CD14-positive monocyte (primary cell): ENCODE results near the gene SRF. TPM values are rescaled to one million over a fixed set of nuclear protein-coding genes. Genes with fewer than 3 reads are reported as not detected.
"Not testable (repeated sequence)": the region's sequence is repeated elsewhere in the genome, so short reads cannot be mapped to it uniquely, and the experiment has no call there.

Source experiments
- DNase-seq, 3 donors: peaks; one replicate each; pipeline ENCODE4 v3.0.0-alpha.2; 2011 to 2022
- H2AFZ ChIP-seq: 2 replicates; pipeline ENCODE4 v1.6.0; 2012; ENCODE audit warnings: mild to moderate bottlenecking, low read depth, low read length, inconsistent platforms; ENCODE audit not compliant: insufficient read depth, poor library complexity, severe bottlenecking
- H3K27ac ChIP-seq, 2 donors: 1 replicate in 1 of 2; 2 replicates in 1 of 2; pipeline ENCODE4 v1.5.1; 2012 to 2013; ENCODE audit warnings: low read length in 2 of 2, control low read depth in 1 of 2, inconsistent platforms in 1 of 2, low read depth in 1 of 2, mild to moderate bottlenecking in 1 of 2
- H3K27me3 ChIP-seq, 2 donors: one replicate each; pipeline versions ENCODE4 v1.6.0 to v1.6.1; 2011 to 2013; ENCODE audit warnings: low read length in 2 of 2; ENCODE audit not compliant: control insufficient read depth in 2 of 2, insufficient read depth in 2 of 2
- H3K36me3 ChIP-seq, 2 donors: replicated peaks in 1 of 2; 1 replicate in 1 of 2; 2 replicates in 1 of 2; pipeline versions ENCODE4 v1.5.1 to v1.6.1; 2012 to 2013; ENCODE audit warnings: low read length in 2 of 2, control low read depth in 1 of 2, inconsistent platforms in 1 of 2, mild to moderate bottlenecking in 1 of 2; ENCODE audit not compliant: insufficient read depth in 2 of 2, control insufficient read depth in 1 of 2
- H3K4me1 ChIP-seq, 2 donors: 1 replicate in 1 of 2; 2 replicates in 1 of 2; pipeline versions ENCODE4 v1.5.1 to v1.6.1; 2012 to 2013; ENCODE audit warnings: low read length in 2 of 2, control low read depth in 1 of 2, inconsistent platforms in 1 of 2, mild to moderate bottlenecking in 1 of 2, moderate library complexity in 1 of 2; ENCODE audit not compliant: insufficient read depth in 2 of 2, control insufficient read depth in 1 of 2
- H3K4me2 ChIP-seq: replicated peaks from 2 replicates; pipeline ENCODE3; 2012; ENCODE audit warnings: low read length, moderate library complexity, mild to moderate bottlenecking; ENCODE audit not compliant: poor library complexity, severe bottlenecking; ENCODE audit errors: extremely low read depth
- H3K4me3 ChIP-seq, 3 experiments: fragments of 200-600 bp in 1 of 3; sonication (generic) in 1 of 3; replicated peaks in 1 of 3; 1 replicate in 2 of 3; 2 replicates in 1 of 3; pipeline ENCODE4 v1.5.1; 2011 to 2013; ENCODE audit warnings: low read length in 3 of 3, mild to moderate bottlenecking in 3 of 3, control low read depth in 2 of 3, low read depth in 2 of 3, inconsistent platforms in 1 of 3, moderate library complexity in 1 of 3
- H3K79me2 ChIP-seq: 2 replicates; pipeline ENCODE4 v1.6.0; 2012; ENCODE audit warnings: mild to moderate bottlenecking, control low read depth, inconsistent platforms, low read length, moderate library complexity; ENCODE audit not compliant: insufficient read depth
- H3K9ac ChIP-seq: 2 replicates; pipeline ENCODE4 v1.6.0; 2017; ENCODE audit warnings: low read length, mild to moderate bottlenecking; ENCODE audit not compliant: insufficient read depth, poor library complexity, severe bottlenecking
- H3K9me3 ChIP-seq, 2 donors: replicated peaks in 1 of 2; 1 replicate in 1 of 2; 2 replicates in 1 of 2; pipeline versions ENCODE4 v1.5.1 to v1.6.1; 2012 to 2013; ENCODE audit warnings: low read length in 2 of 2, control low read depth in 1 of 2; ENCODE audit not compliant: control insufficient read depth in 1 of 2, insufficient read depth in 1 of 2
- H4K20me1 ChIP-seq: 2 replicates; pipeline ENCODE4 v1.6.0; 2012; ENCODE audit warnings: mild to moderate bottlenecking, low read length, control low read depth, moderate library complexity; ENCODE audit not compliant: insufficient read depth
- H3K27ac Mint-ChIP-seq, 7 donors: one replicate each; pipeline ENCODE4 v1.8.0; 2020; ENCODE audit warnings: mild to moderate bottlenecking in 7 of 7, mixed read lengths in 7 of 7, moderate library complexity in 6 of 7, inconsistent platforms in 2 of 7
- H3K27me3 Mint-ChIP-seq, 3 donors: one replicate each; pipeline ENCODE4 v1.8.0; 2021 to 2022; ENCODE audit warnings: low read depth in 3 of 3, mild to moderate bottlenecking in 3 of 3, mixed read lengths in 3 of 3, moderate library complexity in 3 of 3, inconsistent platforms in 1 of 3
- H3K36me3 Mint-ChIP-seq, 2 donors: one replicate each; pipeline ENCODE4 v1.8.0; 2020; ENCODE audit warnings: mixed read lengths in 2 of 2, inconsistent platforms in 1 of 2, mild to moderate bottlenecking in 1 of 2
- H3K4me1 Mint-ChIP-seq: one replicate; pipeline ENCODE4 v1.8.0; 2020; ENCODE audit warnings: mild to moderate bottlenecking, mixed read lengths
- H3K4me3 Mint-ChIP-seq, 2 donors: one replicate each; pipeline ENCODE4 v1.8.0; 2020; ENCODE audit warnings: mild to moderate bottlenecking in 2 of 2, mixed read lengths in 2 of 2, moderate library complexity in 1 of 2
- H3K9me3 Mint-ChIP-seq, 7 donors: one replicate each; pipeline ENCODE4 v1.8.0; 2020 to 2022; ENCODE audit warnings: mixed read lengths in 7 of 7, mild to moderate bottlenecking in 6 of 7, moderate library complexity in 6 of 7, inconsistent platforms in 2 of 7
- CTCF ChIP-seq: fragments of 200-600 bp; IDR thresholded peaks from one replicate; pipeline ENCODE4 v1.8.0; 2022; ENCODE audit warnings: antibody characterized with exemption, mild to moderate bottlenecking
- WGBS: methylation state at CpG from one replicate; pipeline ENCODE4 v1.1.5; 2013; ENCODE audit warnings: missing lambda C conversion rate; ENCODE audit not compliant: insufficient coverage; 5-methylcytosine and 5-hydroxymethylcytosine counted together
- intact Hi-C, 2 donors: fragments of 100-400 bp; cut with micrococcal nuclease; formaldehyde crosslinking; loops; one replicate each; pipeline versions ENCODE4 v1.15.0 to v1.15.1; 2023
- polyA plus RNA-seq, 3 donors: library from polyadenylated mRNA; depleted of rRNA in 1 of 3; unstranded in 2 of 3; stranded (reverse) in 1 of 3; fragments of 300-500 nt in 2 of 3; fragments of >200 nt in 1 of 3; fragmentation: Illumina TruSeq in 2 of 3; gene quantifications; 1 replicate in 2 of 3; 2 replicates in 1 of 3; pipeline ENCODE4 v1.2.3, GENCODE V29; 2012 to 2021

SRF gene
- polyA plus RNA-seq, 3 donors, result 3.6 to 26.9 (median 3.8) TPM

DNA sequence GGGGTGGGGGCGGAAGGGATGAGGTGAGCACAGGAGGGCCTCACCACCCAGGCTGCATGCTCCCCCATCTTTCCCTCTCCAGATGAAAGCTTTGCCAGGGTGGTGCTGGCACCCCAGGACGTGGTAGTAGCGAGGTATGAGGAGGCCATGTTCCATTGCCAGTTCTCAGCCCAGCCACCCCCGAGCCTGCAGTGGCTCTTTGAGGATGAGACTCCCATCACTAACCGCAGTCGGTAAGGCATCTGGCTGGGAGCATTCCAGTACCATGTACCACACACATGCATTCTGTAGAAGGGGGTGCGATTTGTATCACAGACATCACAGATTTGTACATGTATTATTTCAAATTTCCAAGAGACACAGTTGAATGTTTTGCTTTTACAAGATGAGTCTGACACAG lies 40.6 kb upstream of the SRF start:
- Histone ChIP-seq H3K36me3 (no peaks in the 10 kb centered on the region), H3K4me1 (no peaks in the 10 kb centered on the region), H4K20me1 (no peaks in the 10 kb centered on the region), H3K9me3 (no peaks in the 10 kb centered on the region), H3K4me3 (no peak overlapping the region), H3K79me2 (no peaks in the 10 kb centered on the region), H3K27ac (no peak overlapping the region), H2AFZ (no peak overlapping the region), H3K27me3 (no peaks in the 10 kb centered on the region), H3K4me2 (no peak overlapping the region), H3K9ac (no peak overlapping the region)
- intact Hi-C loops, result no loop called here
- Mint-ChIP-seq H3K4me1 (no peaks in the 10 kb centered on the region), H3K36me3 (no peaks in the 10 kb centered on the region), H3K9me3 (no peaks in the 10 kb centered on the region), H3K4me3 (no peak overlapping the region), H3K27ac (no peak overlapping the region), H3K27me3 (no peaks in the 10 kb centered on the region)
- no peak for DNase-seq
- WGBS, result 100% methylated on average over 3 of the region's 7 CpGs
- no peak for TF ChIP-seq CTCF

DNA sequence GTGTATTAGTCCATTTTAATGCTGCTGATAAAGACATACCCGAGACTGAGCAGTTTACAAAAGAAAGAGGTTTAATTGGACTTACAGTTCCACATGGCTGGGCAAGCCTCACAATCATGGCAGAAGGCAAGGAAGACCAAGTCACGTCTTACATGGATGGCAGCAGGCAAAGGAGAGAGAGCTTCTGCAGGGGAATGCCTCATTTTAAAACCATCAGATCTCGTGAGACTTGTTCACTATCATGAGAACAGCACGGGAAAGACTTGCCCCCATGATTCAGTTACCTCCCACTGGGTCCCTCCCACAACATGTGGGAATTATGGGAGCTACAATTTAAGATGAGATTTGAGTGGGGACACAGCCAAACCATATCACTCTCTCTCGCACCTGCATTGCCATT lies 39.7 kb upstream of the SRF start:
- H3K4me3 Mint-ChIP-seq, intact Hi-C loops: not testable (repeated sequence)

More for the DNA sequence above, 39.7 kb upstream of the SRF start:
- not testable (repeated sequence) for H3K27me3 Mint-ChIP-seq, H3K9ac ChIP-seq, H3K27ac ChIP-seq, H3K27ac Mint-ChIP-seq, H3K4me1 ChIP-seq, DNase-seq, H3K36me3 Mint-ChIP-seq, H3K4me3 ChIP-seq, H3K79me2 ChIP-seq, H2AFZ ChIP-seq, H3K9me3 ChIP-seq, H3K9me3 Mint-ChIP-seq, H3K4me2 ChIP-seq, H3K4me1 Mint-ChIP-seq, H3K36me3 ChIP-seq, H4K20me1 ChIP-seq, H3K27me3 ChIP-seq
- WGBS, result 100% methylated on average over 3 of the region's 5 CpGs
